ENCODE results near the gene R3HDM2.

Gene R3HDM2

DNA sequence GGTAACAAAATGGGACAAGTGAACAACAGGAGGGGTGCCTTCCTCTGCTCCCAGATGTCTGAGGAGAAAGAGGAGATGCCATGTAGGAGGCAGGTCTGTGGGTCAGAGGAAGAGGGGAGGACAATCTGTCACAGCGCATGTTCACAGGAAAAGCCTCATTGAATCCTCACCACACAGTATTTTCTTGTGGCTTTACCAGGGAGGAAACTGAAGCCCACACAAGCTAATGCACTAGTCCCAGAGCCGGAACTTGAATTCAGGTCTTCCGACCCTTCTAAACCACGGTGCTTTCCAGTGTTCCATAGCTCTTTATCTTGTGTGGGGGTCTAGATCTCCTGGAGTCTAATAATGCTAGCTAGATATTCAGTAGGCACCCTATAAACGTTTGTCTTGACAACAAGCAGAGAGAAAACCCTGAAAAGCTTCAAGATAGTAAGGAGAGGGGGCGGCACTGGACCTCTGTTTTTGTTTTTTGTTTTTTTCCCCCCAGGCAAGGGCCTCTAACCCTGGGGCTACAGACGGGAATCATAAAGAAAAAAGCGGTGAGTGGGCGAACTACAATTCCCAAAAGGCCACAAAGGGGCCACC, 201.7 kb downstream of the R3HDM2 start:
- no peak for DNase-seq (ENCODE audit: low read depth, low spot score)

DNA sequence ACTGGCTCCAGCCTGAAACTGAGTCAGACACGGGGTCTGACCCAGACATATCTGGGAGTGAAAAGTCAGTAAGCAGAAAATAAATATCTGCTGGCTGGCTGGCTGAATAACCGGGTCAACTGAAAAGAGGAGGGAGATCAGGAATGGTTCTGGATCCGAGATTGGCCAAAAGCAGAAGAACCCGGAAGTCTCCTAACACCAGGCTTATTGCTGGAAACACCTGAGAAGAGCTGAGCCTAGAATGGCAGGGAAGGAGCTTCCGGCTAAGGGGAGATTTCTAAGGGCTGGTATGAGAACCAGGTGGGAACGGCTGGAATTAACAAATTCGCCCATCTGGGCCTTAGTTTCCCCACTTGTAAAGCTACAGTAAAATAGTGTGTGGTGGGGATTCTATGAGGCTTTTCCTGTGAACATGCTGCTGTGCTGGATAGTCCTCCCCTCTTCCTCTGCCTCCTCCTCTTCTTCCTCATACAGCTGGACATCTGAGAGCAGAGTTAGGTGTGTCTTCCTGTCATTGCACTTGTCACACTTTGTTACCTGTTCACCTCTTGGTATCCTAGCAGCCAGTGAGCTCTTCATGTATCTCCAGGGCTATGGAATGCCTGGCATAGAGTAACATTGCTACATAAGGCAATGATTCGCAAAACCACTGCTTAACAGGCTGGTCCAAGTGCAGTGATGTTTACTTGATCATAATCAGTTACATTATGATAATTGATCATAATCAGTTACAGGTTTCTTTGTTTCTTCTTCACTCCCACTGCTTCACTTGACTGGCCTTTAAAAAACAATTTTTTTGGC, 203.3 kb downstream of the R3HDM2 start:
- no peak for DNase-seq (ENCODE audit: low read depth, low spot score)

DNA sequence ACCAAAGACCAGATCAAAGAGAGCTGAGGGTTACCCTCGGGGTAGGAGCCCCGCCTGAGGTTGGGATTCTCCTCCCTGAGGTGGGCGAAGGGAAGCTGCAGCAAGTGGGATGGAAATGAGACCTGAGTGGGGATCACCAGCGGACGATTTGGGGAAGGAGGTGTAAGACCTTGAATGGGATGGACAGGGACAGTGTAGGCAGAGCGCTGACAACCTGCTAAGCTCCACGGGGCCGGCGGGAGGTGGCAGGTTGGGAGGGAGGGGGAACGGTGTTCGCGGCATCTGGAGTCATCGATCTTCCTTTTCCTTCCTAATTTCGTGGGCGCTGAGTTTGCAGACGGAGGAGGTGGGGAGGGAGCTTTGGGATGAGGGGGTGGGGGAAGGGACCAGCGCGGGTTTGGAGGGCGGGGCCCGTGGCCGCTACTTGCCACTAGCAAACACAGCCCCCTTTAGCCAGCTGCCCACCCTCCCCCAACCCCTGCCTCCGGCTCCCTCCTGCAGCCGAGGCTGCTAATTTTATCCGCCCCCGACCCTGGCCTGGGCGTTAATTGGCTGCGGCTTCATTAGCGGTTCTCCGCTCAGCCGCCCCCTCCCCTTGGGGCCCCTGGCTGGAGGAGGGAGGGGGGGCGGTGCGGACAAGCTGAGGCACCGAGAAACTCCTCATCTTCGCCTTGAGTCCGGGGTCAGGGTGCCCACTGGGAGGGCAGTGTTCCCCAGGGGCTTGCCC, 204.1 kb downstream of the R3HDM2 start:
- no peak for DNase-seq (ENCODE audit: low read depth, low spot score)

DNA sequence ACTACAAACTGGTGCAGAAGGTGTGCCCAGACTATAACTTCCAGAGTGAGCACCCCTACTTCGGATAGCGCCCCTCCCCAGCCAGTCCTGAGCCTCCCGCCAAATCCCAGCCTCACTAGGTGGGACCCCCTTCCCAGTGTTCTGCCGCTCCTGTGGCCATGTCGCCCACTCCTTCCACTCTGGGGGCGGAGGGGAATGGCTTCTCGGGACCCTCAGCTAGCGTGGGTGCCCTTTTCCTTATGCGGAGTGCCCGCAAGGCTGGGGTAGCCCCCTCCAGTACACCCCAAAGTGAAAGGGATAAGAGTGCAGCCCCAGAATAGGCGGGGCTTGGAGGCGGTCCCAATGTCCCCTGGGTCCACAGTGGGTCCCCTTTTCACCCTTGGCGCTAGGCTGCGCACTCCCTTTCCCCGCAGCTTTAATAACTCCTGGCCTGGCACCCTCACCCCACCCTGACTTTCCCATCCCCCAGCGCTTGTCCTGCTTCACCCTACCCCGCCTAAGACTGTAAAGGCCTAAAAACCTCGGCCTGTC, 205.1 kb downstream of the R3HDM2 start:
- no peak for DNase-seq (ENCODE audit: low read depth, low spot score)

DNA sequence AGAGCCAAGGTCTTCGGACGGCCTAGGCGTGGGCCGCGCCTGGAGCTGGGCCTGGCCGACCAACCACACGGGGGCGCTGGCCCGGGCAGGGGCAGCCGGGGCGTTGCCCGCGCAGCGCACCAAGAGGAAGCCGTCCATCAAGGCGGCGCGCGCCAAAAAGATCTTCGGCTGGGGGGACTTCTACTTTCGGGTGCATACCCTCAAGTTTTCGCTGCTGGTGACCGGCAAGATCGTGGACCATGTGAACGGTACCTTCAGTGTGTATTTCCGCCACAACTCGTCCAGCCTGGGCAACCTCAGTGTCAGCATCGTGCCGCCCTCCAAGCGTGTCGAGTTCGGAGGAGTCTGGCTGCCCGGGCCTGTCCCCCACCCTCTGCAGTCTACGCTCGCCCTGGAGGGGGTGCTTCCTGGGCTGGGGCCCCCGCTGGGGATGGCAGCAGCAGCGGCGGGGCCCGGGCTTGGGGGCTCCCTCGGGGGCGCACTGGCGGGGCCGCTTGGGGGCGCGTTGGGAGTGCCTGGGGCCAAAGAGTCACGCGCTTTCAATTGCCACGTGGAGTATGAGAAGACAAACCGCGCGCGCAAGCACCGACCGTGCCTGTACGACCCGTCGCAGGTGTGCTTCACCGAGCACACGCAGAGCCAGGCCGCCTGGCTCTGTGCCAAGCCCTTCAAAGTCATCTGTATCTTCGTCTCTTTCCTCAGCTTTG, 205.7 kb downstream of the R3HDM2 start:
- peak; percentile 49 for DNase-seq (ENCODE audit: low read depth, low spot score)

DNA sequence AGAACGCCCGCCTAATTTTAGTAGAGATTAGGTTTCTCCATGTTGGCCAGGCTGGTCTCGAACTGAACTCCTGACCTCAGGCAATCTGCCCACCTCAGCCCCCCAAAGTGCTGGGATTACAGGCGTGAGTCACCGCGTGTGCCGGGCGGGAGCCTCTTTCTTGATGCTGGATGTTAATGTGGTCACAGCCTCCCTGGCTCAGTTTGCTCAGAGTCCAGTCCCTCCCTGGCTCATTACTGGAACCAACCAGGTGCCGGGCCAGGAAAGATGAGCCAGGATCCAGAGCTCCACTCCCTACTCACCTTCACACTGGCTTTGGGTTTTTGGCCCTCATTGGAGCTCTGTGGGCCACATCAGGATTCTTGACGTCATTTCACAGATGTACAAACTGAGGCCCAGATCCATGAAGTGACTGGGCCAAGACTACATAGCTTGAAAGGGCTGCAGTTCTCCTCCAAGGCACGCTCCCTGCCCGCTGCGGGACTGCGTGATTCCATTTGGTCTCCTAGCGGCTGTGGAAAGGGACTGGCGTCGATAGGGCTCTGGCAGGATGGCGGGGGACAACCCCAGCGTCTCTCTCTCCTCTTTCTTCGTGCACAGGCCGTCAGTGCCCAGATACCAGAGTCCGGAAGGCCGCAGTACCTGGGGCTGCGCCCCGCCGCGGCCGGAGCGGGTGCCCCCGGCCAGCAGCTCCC, 206.4 kb downstream of the R3HDM2 start:
- DNase-seq (ENCODE audit: low read depth, low spot score): no peak

DNA sequence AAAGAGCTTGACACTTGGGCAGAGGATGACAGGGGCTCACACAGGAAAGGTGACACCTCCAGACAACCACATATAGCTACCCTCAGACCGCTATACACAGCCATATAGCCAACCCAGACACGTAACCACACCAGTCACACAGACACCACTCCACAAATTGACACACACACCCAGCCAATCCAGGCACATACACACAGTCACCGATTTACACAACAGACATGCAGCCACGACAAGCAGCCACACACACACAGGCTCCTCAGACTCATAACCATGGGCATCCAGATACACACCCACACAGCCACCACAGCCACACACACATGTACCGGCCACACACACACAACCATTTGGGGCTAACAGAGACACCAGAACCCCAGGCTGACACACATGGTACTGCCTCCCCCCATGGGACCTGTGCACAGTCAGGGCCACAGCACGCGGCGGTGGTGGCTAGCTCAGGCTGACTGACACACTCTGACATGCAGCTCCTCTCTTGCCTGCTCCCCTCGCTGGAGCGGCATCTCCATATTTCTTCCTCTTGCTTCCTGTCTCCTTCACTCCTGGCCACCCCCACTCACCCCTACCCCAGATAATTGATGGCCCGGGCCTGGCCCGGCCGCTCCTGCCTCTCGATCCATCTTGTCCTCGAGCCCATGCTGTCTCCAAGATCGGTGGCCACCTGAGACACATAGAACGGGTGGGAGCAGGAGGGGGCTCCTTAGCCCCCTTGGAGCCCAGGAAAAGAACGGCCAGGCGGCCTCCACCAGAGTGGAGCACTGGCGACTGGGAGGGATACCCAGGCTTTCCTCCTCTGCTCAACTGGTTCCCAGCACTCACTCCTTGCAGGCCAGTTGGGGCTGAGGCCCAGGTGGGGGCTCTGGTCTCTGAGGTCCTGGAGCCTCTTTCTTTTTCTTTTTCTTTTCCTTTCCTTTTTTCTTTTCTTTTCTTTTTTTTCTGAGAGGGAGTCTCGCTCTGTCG, 207.4 kb downstream of the R3HDM2 start:
- no peak for DNase-seq (ENCODE audit: low read depth, low spot score)

DNA sequence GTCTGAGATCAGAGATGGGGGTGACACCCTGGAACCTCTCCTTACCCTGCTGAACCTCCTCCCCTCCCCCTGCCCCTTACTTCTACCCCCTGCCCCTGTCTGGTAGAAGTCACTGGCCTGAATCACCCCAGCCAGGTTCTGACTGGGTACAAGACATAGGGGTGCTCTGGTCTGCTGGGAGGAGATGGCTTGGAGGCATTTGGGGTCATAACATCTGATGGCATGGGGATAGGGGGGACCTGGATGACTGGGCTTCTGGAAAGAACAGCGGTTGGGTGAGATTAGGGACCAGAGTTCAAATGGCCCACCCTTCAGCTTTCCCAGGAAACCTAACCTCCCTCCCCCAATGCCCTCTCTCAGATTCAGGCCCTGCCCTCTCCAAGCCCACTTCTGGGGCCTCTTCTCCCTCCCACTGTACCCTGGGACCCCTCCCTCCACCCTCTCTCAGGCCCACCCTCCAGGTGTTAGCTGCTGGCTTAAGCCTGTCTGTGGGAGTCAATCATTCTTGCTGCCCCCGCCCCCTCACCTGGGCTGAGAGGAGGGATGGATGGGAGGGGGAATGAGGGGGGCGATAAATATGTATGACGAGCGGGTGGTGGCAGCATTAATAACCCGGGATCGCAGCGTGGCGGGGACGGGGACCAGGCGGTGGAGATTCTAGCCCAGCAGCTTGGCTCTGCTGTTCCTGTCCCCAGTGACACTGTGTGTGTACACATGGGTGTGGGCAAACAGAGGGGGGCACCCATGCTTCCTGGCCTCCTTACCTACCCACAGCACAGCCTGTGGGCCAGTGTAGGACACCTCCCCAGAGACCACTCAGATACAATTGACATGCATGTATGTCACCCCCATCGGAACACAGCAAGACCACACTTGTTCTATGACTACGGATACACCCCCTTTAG, 208.3 kb downstream of the R3HDM2 start:
- no peak for DNase-seq (ENCODE audit: low read depth, low spot score)

DNA sequence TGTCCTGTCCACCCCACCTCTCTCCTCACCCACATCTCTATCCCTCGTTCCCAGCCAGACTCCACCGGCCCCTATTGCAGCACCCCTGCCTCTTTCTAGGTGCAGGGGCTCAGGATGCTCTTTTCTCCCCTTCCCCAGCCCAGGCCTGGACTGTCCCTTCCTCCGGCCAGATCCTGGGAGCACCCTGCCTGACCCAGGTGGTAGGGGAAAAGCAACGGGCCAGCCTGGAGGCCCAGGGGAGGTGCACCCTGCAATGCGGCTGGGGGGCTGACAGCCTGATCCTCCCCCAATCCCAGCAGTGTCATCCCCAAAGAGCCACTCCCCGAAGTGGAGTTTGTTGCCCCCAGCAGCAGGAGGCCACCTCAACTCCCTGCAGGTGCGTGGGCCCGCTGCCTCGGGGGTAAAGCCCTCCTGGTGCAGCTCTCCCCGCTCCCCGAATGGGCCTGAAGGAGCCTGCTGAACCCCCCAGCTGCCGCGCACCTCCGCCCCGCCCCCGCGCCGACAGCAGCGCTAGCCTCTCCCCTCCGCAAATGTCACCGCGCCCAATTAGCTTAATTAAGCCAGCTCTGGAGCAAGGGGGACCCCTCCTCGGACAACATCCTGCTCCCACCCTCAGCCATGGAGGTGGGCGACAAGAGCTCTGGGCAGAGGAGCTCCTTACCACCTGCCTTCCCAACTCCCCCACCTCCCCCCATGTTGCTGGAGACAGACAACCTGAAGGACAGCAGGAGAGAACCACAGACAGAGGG, 209.5 kb downstream of the R3HDM2 start:
- no peak for DNase-seq (ENCODE audit: low read depth, low spot score)

DNA sequence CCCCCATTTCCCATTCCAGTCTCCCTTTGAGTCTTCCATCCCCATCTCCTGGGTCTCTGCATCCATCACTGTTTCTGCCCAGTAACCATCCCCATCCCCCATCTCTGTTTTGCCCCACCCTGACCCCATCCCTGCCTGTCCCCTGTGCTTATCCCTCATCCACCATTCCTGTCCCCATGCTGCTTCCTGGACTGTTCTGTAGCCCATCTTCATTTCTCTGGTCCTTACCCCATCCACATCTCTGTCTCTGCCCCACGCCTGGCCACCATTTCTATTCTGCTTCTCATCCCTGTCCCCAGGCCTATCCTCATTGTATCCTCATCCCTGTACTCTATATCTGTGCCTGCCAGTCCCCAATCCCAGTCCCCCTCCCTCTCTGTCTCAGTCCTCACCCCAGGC, 210.1 kb downstream of the R3HDM2 start:
- DNase-seq (ENCODE audit: low read depth, low spot score): no peak

DNA sequence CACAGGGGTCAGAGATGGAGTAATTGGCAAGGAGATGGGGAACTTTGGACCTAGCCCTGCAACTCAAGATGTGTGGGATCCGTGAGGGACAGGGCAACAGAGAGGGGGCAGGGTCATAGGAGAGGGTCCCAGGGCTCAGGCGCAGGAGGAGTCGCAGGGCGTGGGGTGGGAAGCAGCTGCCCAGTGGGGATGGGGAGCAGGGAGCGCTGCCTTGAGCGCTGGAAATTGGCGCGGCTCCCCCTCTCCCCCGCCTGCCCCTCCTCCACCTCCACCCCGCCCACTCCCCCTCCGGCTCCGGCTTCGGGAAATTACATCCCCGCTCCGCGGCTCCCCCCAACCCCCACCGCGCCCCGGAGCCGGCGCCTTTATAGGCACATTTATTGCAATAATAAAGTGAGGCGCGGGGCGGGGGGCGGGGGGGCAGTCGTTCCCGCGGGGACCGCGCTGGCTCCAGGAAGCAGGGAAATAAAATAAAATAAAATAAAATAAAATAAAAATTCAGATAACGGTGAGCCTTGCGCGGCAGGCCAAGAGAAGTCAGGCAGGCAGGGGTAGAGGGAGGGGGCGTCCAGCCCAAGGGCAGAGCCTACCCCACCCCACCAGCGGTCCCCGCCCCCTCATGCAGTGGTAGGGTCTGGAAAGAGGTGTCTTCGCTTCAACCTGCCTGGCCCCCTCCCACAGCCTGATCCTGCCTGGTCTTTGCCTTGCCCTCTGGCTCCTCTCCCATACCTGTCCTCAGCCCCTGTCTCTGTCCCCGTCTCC, 210.7 kb downstream of the R3HDM2 start:
- DNase-seq (ENCODE audit: low read depth, low spot score): no peak

DNA sequence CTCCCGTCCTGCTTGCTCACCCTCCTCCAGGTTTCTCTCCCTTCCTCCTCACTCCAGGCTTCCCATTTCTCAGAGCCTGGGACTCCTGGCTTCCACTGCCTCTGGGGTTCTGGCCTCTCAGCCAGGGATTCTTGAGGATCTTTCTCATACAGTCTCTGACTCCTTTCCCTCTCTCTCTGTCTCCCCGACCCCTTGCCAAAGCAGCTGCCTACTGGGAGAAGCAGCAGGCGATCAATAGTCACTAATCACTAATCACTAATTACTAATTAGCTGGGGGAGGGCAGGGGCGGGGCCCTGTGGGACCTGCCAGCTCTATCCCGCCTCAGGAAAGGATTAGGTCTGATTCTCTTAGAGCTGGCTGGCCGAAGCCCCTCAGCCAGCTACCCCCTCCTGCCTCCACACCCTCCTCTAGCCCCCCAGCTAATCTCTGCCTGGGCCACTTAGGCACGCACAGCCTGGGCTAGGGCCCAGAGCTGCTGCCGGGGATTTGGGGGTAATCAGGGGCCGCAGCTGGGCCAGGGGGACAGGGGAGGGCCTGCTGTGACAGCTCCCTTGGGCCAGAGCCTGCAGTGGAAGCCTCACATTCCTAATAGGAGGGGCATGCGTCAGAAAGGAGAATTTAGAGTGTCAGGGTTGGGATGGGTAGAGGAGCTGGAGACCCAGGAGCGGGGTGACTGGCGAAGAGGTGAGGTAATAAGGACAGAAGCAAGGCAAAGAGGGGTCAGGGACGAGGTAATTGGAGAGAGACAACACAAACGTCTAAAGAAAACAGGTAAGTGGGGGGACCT, 211.4 kb downstream of the R3HDM2 start:
- DNase-seq (ENCODE audit: low read depth, low spot score): no peak

DNA sequence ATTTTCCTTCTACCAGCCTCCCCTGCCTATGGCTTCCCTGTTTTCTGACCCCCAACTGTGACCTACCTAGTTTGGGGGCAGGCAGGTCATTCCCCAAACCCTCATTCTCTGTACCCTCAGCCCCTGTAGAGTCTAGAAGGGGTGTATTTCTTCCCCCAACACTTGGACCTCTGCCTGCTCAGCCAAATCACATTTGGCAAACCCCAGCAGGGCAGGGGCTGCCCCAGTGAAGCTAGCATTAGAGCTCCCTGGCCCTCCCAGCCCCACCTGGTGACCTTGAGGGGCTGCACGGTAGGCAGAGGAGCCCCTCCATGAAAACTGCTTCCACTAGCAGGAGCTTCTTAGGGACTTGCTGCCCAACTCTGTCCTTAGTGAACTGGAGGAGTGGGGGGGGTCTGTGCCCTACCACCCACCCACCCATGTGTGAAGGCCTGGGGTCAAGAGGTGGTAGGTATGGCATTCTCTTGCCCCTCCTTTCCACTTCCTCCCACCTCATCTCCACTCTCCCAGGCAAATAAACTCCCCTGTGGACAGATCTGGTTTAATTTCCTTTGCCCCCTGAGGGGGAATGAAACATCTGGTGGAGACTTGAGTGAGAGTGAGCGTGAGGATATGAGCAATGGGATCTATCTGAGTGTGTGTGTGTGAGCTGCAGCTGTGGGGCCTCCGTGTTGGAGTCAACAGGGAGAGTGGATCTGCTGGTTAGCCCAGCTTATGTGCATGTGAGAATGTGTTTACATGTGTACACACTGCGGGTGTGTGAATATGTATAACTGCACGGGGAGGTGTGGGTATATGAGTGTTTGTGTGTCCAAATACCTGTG, 212.6 kb downstream of the R3HDM2 start:
- no peak for DNase-seq (ENCODE audit: low read depth, low spot score)

DNA sequence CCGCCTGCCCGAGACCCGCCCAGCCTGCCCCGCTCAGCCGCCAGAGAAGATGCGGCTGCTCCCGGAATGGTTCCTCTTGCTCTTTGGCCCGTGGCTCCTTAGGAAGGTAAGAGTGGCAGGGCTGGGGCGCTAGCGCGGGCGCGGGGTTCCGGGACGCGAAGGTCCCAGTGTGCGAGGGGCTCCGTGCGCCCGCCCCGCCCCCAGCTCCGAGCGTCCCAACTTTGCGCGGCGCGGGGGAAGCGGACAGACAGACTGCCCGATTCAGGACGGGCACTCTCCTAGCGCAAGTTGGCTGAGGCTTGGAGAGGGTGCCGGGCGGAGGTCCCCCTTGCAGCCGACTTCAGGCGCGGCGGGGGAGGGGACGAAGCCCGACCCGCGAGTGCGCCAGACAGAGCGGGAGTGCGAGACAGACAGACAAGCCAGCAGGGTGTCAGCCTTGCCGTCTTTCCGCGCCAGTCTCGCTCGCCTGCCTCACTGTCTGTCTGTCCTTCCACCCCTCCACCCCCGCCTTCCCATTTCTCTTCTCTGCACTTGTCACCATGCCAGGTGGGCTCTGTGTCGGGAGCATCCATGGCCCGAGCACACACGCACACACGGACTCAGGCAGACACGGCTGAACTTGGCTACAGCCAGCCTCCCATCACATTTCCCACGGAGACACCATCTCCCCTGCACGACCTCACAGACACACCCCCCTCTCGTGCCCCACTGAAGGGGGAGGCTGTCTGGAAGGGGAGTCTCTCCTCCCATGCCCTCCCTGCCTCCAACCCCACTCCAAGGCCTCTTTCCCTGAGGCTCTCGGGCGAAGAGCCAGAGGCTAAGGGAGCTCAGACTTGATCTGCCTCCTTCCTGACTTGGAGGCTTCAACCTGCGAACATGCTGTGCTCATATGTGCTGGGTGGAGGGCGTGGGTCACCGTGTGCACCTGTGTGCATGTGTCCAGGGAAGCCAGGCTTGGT, 213.6 kb downstream of the R3HDM2 start:
- no peak for DNase-seq (ENCODE audit: low read depth, low spot score)
